GM21447 (cell line): ENCODE data around the gene CPEB2.

Experiments used
- ATAC-seq: cut with Tn5 transposase; IDR thresholded peaks from one replicate; pipeline ENCODE4 v1.9.1; 2021; ENCODE audit not compliant: unreplicated experiment

The CPEB2 gene

GRCh38 chr4:15010038-15010585, 7.8 kb downstream of the CPEB2 start:
- no peak for ATAC-seq

- ATAC-seq = no peak
Observed at GRCh38 chr4:15011166-15011565, 8.9 kb downstream of the CPEB2 start.

DNA sequence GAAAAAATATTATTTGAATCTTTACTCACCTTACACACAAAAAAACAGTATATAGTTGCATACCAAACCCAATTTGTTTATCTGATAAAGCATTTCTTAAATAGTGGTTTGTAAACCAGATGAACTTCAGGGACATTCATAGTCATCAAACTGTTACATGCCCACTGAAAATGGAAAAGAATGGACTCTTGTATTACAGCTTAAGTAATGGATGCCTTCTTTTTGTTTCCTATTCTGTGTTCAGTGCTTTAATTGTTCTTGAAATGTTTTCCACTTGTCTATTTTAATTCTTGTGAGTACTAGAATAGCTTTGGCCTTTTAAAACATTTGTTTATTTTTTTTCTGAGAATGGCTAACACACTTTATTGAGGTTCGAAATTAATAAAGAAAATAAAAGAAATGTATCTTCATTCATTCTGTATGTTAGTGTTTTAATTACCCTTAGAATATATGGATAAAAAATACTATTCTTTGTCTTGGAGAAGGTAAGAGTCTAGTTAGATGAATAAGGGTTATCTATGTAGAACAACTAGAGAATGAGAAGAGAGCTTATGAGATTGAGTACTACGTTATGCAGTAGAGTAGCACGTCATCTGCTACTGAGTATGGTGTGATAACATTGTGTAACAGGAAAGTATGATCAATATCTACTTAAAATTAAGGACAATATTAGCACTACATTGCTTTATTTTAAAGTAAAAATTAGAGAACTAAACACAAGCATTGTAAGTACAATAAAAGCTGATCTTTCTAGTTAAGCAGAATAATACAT, 9.9 kb downstream of the CPEB2 start:
- no peak for ATAC-seq

- no peak for ATAC-seq
Observed at GRCh38 chr4:15013585-15013984, 11.3 kb downstream of the CPEB2 start.

DNA sequence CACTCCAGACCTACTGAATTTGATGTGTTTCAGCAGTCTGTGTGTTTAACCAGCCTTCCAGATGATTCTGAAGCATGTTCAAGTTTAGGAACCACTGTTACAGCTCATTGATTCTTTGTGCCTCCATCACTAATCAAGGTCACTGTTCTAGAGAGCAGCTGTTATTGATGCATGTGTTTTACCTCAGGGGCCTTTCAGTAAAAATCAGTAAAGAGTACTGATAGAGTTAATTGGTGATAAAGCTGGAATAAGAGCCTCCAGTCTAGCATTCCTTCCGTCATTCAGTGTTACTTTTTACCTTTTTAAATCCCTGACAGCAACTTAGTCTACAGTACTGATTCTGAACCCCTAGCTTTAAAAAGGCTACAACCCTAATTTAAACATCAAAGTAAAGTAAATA, 12.9 kb downstream of the CPEB2 start:
- no peak for ATAC-seq

- ATAC-seq = no peak
Observed at GRCh38 chr4:15018361-15018760, 16.1 kb downstream of the CPEB2 start.

DNA sequence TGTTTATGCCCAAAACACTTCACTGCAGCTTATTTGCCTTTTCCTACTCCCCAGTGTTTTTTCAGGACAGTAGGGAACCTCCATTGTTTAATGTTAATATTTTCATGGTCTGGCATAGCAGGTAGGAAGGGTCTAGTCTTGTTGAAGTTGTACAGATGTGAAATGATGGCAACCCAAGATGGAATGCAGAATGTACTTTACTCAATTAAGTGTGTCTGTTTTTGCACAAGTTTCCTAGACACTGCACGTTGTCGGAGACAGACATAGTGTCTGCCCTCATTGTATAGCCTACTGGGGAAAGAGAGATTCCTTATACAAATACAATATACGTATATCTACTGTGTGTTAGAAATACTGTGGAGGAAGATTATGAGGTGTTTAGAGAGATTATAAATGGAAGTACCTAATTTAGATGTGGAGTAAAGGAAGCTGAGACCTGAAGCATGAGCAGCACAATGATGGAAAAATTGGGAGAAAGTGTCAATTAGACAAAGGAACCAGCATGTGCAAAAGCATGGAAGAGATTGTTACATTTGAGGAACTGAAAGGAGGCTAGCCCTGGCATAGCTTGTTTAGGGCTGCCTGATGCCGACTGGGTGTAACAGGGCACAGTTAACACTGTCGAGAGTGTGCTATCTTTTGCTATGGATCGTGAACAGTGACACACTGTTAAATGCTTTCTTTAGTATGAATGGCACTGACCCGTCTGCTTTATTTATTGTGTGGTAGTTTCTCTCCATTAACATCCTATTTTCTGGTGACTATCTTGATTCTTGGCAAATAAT, 18.4 kb downstream of the CPEB2 start:
- no peak for ATAC-seq

GRCh38 chr4:15021311-15021710, 19.0 kb downstream of the CPEB2 start:
- ATAC-seq = no peak

- ATAC-seq = no peak
Observed at GRCh38 chr4:15021946-15022345, 19.7 kb downstream of the CPEB2 start.

DNA sequence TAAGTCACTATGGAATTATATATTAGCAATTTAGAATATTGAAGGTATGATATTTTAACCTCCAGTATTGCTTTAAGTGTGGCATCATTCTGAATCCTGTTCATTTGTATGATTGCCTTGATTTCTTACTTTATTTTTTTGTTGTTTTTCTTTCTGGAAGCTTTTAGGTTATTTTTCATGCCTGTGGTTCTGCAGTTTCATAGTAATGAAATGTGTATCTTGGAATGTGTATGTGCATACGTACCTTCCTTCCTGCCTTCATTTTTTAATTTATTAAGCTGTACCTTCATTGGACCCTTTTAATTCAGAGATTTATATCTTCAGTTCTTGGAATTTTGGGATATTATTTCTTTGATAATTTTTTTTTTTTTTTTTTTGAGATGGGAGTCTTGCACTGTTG, 22.1 kb downstream of the CPEB2 start:
- ATAC-seq = no peak

DNA sequence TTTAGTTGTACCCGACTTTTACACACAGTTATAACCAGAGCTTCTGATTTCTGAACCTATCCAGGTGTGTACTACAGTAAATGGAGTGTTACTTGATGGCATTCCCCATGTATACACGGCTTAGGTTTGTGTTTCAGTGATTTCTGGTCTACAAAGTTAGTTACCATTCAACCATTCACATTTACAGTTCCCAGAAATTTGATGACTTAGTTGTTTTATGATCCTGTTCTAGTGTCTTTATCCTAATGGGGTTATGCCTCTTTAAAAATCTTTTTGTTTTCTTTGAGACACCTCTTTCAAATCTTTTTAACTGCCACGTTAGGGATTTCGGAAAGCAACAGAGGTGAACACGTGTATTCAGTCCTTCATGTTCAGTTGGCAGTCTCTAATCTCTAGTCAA, 23.4 kb downstream of the CPEB2 start:
- no peak for ATAC-seq

DNA sequence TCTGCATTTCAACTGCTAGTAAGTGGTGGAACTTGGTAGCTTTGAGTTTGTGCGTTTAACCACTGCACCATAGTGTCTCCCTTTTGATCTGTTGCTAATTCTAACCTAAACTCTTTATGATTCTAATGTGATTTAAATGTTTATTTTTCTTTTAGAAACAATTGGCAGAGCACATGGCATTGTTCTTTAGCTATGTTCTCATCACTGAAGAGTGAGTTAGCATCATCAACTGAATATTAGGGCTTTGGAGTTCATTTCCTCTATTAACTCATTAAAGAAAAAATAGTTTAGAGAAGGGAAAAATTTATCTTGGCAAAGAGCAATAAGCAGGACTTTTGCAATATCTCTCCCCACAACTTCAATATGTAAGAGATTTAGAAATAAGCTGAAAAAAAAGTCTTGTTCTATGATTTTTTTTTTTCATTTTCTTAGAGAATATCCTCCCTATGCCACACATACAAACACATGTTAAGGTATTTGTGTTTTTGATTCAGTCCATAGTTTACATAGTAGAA, 25.7 kb downstream of the CPEB2 start:
- no peak for ATAC-seq

- ATAC-seq = no peak
Observed at GRCh38 chr4:15031197-15031596, 28.9 kb downstream of the CPEB2 start.

GRCh38 chr4:15031993-15032675, 29.9 kb downstream of the CPEB2 start:
- no peak for ATAC-seq

- no peak for ATAC-seq
Observed at GRCh38 chr4:15034071-15034764, 31.9 kb downstream of the CPEB2 start.

GRCh38 chr4:15035159-15035558, 32.9 kb downstream of the CPEB2 start:
- ATAC-seq = no peak

GRCh38 chr4:15037923-15038541, 35.8 kb downstream of the CPEB2 start:
- no peak for ATAC-seq

DNA sequence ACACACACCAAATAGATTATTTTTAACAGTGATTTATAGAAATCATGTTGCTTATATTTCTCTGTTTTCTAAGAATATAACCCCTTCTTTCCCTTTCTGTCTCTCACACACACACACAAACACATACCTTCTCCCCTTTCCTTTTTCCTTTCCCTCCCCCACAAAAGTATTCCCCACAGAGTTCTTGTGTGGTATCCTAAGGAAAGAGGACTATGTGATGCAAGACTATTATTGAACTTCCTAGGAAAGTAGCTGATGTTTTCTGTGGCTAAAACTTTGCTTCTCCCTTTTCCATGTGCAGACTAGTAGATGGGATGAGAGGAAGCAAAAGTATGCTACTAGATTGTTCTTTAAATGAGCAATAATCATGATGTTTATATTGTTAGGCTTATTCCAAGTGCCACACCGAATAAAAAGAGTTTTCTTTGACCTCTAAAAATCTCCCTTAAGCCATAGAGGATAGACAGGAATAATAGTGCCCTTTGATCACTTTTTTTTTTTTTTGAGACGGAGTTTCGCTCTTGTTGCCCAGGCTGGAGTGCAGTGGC, 38.7 kb downstream of the CPEB2 start:
- no peak for ATAC-seq

- ATAC-seq = no peak
Observed at GRCh38 chr4:15042529-15043167, 40.4 kb downstream of the CPEB2 start.

GRCh38 chr4:15043226-15043625, 40.9 kb downstream of the CPEB2 start:
- ATAC-seq = no peak
